CD14-positive monocyte (primary cell): ENCODE results near the gene TAAR1. TPM values are rescaled to one million over a fixed set of nuclear protein-coding genes. Genes with fewer than 3 reads are reported as not detected.
"Not testable (repeated sequence)": the region's sequence is repeated elsewhere in the genome, so short reads cannot be mapped to it uniquely, and the experiment has no call there.

Source experiments
- DNase-seq, 3 donors: peaks; one replicate each; pipeline ENCODE4 v3.0.0-alpha.2; 2011 to 2022
- H2AFZ ChIP-seq: 2 replicates; pipeline ENCODE4 v1.6.0; 2012; ENCODE audit warnings: mild to moderate bottlenecking, low read depth, low read length, inconsistent platforms; ENCODE audit not compliant: insufficient read depth, poor library complexity, severe bottlenecking
- H3K27ac ChIP-seq, 2 donors: 1 replicate in 1 of 2; 2 replicates in 1 of 2; pipeline ENCODE4 v1.5.1; 2012 to 2013; ENCODE audit warnings: low read length in 2 of 2, control low read depth in 1 of 2, inconsistent platforms in 1 of 2, low read depth in 1 of 2, mild to moderate bottlenecking in 1 of 2
- H3K27me3 ChIP-seq, 2 donors: one replicate each; pipeline versions ENCODE4 v1.6.0 to v1.6.1; 2011 to 2013; ENCODE audit warnings: low read length in 2 of 2; ENCODE audit not compliant: control insufficient read depth in 2 of 2, insufficient read depth in 2 of 2
- H3K36me3 ChIP-seq, 2 donors: replicated peaks in 1 of 2; 1 replicate in 1 of 2; 2 replicates in 1 of 2; pipeline versions ENCODE4 v1.5.1 to v1.6.1; 2012 to 2013; ENCODE audit warnings: low read length in 2 of 2, control low read depth in 1 of 2, inconsistent platforms in 1 of 2, mild to moderate bottlenecking in 1 of 2; ENCODE audit not compliant: insufficient read depth in 2 of 2, control insufficient read depth in 1 of 2
- H3K4me1 ChIP-seq, 2 donors: 1 replicate in 1 of 2; 2 replicates in 1 of 2; pipeline versions ENCODE4 v1.5.1 to v1.6.1; 2012 to 2013; ENCODE audit warnings: low read length in 2 of 2, control low read depth in 1 of 2, inconsistent platforms in 1 of 2, mild to moderate bottlenecking in 1 of 2, moderate library complexity in 1 of 2; ENCODE audit not compliant: insufficient read depth in 2 of 2, control insufficient read depth in 1 of 2
- H3K4me2 ChIP-seq: replicated peaks from 2 replicates; pipeline ENCODE3; 2012; ENCODE audit warnings: low read length, moderate library complexity, mild to moderate bottlenecking; ENCODE audit not compliant: poor library complexity, severe bottlenecking; ENCODE audit errors: extremely low read depth
- H3K4me3 ChIP-seq, 3 experiments: fragments of 200-600 bp in 1 of 3; sonication (generic) in 1 of 3; replicated peaks in 1 of 3; 1 replicate in 2 of 3; 2 replicates in 1 of 3; pipeline ENCODE4 v1.5.1; 2011 to 2013; ENCODE audit warnings: low read length in 3 of 3, mild to moderate bottlenecking in 3 of 3, control low read depth in 2 of 3, low read depth in 2 of 3, inconsistent platforms in 1 of 3, moderate library complexity in 1 of 3
- H3K79me2 ChIP-seq: 2 replicates; pipeline ENCODE4 v1.6.0; 2012; ENCODE audit warnings: mild to moderate bottlenecking, control low read depth, inconsistent platforms, low read length, moderate library complexity; ENCODE audit not compliant: insufficient read depth
- H3K9ac ChIP-seq: 2 replicates; pipeline ENCODE4 v1.6.0; 2017; ENCODE audit warnings: low read length, mild to moderate bottlenecking; ENCODE audit not compliant: insufficient read depth, poor library complexity, severe bottlenecking
- H3K9me3 ChIP-seq, 2 donors: replicated peaks in 1 of 2; 1 replicate in 1 of 2; 2 replicates in 1 of 2; pipeline versions ENCODE4 v1.5.1 to v1.6.1; 2012 to 2013; ENCODE audit warnings: low read length in 2 of 2, control low read depth in 1 of 2; ENCODE audit not compliant: control insufficient read depth in 1 of 2, insufficient read depth in 1 of 2
- H4K20me1 ChIP-seq: 2 replicates; pipeline ENCODE4 v1.6.0; 2012; ENCODE audit warnings: mild to moderate bottlenecking, low read length, control low read depth, moderate library complexity; ENCODE audit not compliant: insufficient read depth
- H3K27ac Mint-ChIP-seq, 7 donors: one replicate each; pipeline ENCODE4 v1.8.0; 2020; ENCODE audit warnings: mild to moderate bottlenecking in 7 of 7, mixed read lengths in 7 of 7, moderate library complexity in 6 of 7, inconsistent platforms in 2 of 7
- H3K27me3 Mint-ChIP-seq, 3 donors: one replicate each; pipeline ENCODE4 v1.8.0; 2021 to 2022; ENCODE audit warnings: low read depth in 3 of 3, mild to moderate bottlenecking in 3 of 3, mixed read lengths in 3 of 3, moderate library complexity in 3 of 3, inconsistent platforms in 1 of 3
- H3K36me3 Mint-ChIP-seq, 2 donors: one replicate each; pipeline ENCODE4 v1.8.0; 2020; ENCODE audit warnings: mixed read lengths in 2 of 2, inconsistent platforms in 1 of 2, mild to moderate bottlenecking in 1 of 2
- H3K4me1 Mint-ChIP-seq: one replicate; pipeline ENCODE4 v1.8.0; 2020; ENCODE audit warnings: mild to moderate bottlenecking, mixed read lengths
- H3K4me3 Mint-ChIP-seq, 2 donors: one replicate each; pipeline ENCODE4 v1.8.0; 2020; ENCODE audit warnings: mild to moderate bottlenecking in 2 of 2, mixed read lengths in 2 of 2, moderate library complexity in 1 of 2
- H3K9me3 Mint-ChIP-seq, 7 donors: one replicate each; pipeline ENCODE4 v1.8.0; 2020 to 2022; ENCODE audit warnings: mixed read lengths in 7 of 7, mild to moderate bottlenecking in 6 of 7, moderate library complexity in 6 of 7, inconsistent platforms in 2 of 7
- CTCF ChIP-seq: fragments of 200-600 bp; IDR thresholded peaks from one replicate; pipeline ENCODE4 v1.8.0; 2022; ENCODE audit warnings: antibody characterized with exemption, mild to moderate bottlenecking
- WGBS: methylation state at CpG from one replicate; pipeline ENCODE4 v1.1.5; 2013; ENCODE audit warnings: missing lambda C conversion rate; ENCODE audit not compliant: insufficient coverage; 5-methylcytosine and 5-hydroxymethylcytosine counted together
- intact Hi-C, 2 donors: fragments of 100-400 bp; cut with micrococcal nuclease; formaldehyde crosslinking; loops; one replicate each; pipeline versions ENCODE4 v1.15.0 to v1.15.1; 2023
- polyA plus RNA-seq, 3 donors: library from polyadenylated mRNA; depleted of rRNA in 1 of 3; unstranded in 2 of 3; stranded (reverse) in 1 of 3; fragments of 300-500 nt in 2 of 3; fragments of >200 nt in 1 of 3; fragmentation: Illumina TruSeq in 2 of 3; gene quantifications; 1 replicate in 2 of 3; 2 replicates in 1 of 3; pipeline ENCODE4 v1.2.3, GENCODE V29; 2012 to 2021

The TAAR1 gene
- polyA plus RNA-seq, 3 donors, result not detected

GRCh38 chr6:132708002-132708401 lies 49.0 kb upstream of the TAAR1 start:
- intact Hi-C loops, result no loop called here
- H3K9me3 Mint-ChIP-seq, result peaks cover 6 to 14% (median 8%) of the 10 kb centered on the region in 7 donors
- Histone ChIP-seq H3K9me3 (no peaks in the 10 kb centered on the region), H3K9ac (no peak overlapping the region), H3K27ac (no peak overlapping the region), H3K4me2 (no peak overlapping the region), H4K20me1 (no peaks in the 10 kb centered on the region), H3K4me1 (peaks cover 31 to 37% of the 10 kb centered on the region in 2 donors), H3K4me3 (no peak overlapping the region), H2AFZ (no peak overlapping the region), H3K79me2 (peaks cover 6% of the 10 kb centered on the region), H3K36me3 (no peaks in the 10 kb centered on the region), H3K27me3 (no peaks in the 10 kb centered on the region)
- TF ChIP-seq CTCF, result no peak
- peaks cover 48 to 51% of the 10 kb centered on the region in 2 donors for H3K36me3 Mint-ChIP-seq
- DNase-seq, result peak in 1 of 3 donors; percentile 30
- H3K4me1 Mint-ChIP-seq, result peaks cover 54% of the 10 kb centered on the region
- peaks cover 0 to 8% (median 2%) of the 10 kb centered on the region in 3 donors for H3K27me3 Mint-ChIP-seq
- no peak overlapping the region for H3K4me3 Mint-ChIP-seq
- H3K27ac Mint-ChIP-seq, result no peak overlapping the region

GRCh38 chr6:132706756-132707155 lies 47.8 kb upstream of the TAAR1 start:
- DNase-seq, H3K27me3 Mint-ChIP-seq, H4K20me1 ChIP-seq, H3K36me3 ChIP-seq, H3K9me3 ChIP-seq, H3K79me2 ChIP-seq, H3K4me3 Mint-ChIP-seq, H3K4me2 ChIP-seq, H3K27me3 ChIP-seq, H2AFZ ChIP-seq, H3K4me3 ChIP-seq, intact Hi-C loops, H3K27ac ChIP-seq, H3K9ac ChIP-seq: not testable (repeated sequence)
- Mint-ChIP-seq H3K27ac (peak overlapping the region in 1 of 7 donors; percentile 17), H3K4me1 (peaks cover 45% of the 10 kb centered on the region), H3K9me3 (peaks cover 6 to 17% (median 8%) of the 10 kb centered on the region in 7 donors), H3K36me3 (peaks cover 61 to 63% of the 10 kb centered on the region in 2 donors)
- peaks cover 18 to 24% of the 10 kb centered on the region in 2 donors for H3K4me1 ChIP-seq
- WGBS, result 83% methylated on average over 3 of the region's 4 CpGs
